ENCODE data around the gene NECAP2. TPM values are rescaled to one million over a fixed set of nuclear protein-coding genes. Genes with fewer than 3 reads are reported as not detected.
"Not testable (repeated sequence)": the region's sequence is repeated elsewhere in the genome, so short reads cannot be mapped to it uniquely, and the experiment has no call there.

Gene NECAP2
- total RNA-seq, 1 experiment from 2014 or later = 30.8 TPM

GRCh38 chr1:16456151-16456550 is 15.6 kb downstream of the NECAP2 start:
- not testable (repeated sequence) for DNase-seq (ENCODE audit: extremely low read depth, low read depth)

GRCh38 chr1:16458831-16459230 is 18.3 kb downstream of the NECAP2 start:
- DNase-seq (ENCODE audit: extremely low read depth, low read depth) = no peak

GRCh38 chr1:16459352-16459925 is 18.9 kb downstream of the NECAP2 start:
- DNase-seq (ENCODE audit: extremely low read depth, low read depth) = no peak

- DNase-seq (ENCODE audit: extremely low read depth, low read depth) = no peak
These were observed 21.2 kb downstream of the NECAP2 start for GRCh38 chr1:16461681-16462080.

- DNase-seq (ENCODE audit: extremely low read depth, low read depth) = no peak
These were observed 22.3 kb downstream of the NECAP2 start for GRCh38 chr1:16462773-16463330.

- DNase-seq (ENCODE audit: extremely low read depth, low read depth) = no peak
These were observed 24.5 kb downstream of the NECAP2 start for GRCh38 chr1:16464917-16465625.

GRCh38 chr1:16468558-16468957 is 28.0 kb downstream of the NECAP2 start:
- no peak for DNase-seq (ENCODE audit: extremely low read depth, low read depth)

- no peak for DNase-seq (ENCODE audit: extremely low read depth, low read depth)
These were observed 33.8 kb downstream of the NECAP2 start for GRCh38 chr1:16474166-16474800.

GRCh38 chr1:16474891-16475290 is 34.4 kb downstream of the NECAP2 start:
- not testable (repeated sequence) for DNase-seq (ENCODE audit: extremely low read depth, low read depth)

GRCh38 chr1:16475771-16476770 is 35.5 kb downstream of the NECAP2 start:
- DNase-seq (ENCODE audit: extremely low read depth, low read depth) = not testable (repeated sequence)

GRCh38 chr1:16478091-16478490 is 37.6 kb downstream of the NECAP2 start:
- DNase-seq (ENCODE audit: extremely low read depth, low read depth) = no peak

GRCh38 chr1:16483146-16483545 is 42.6 kb downstream of the NECAP2 start:
- DNase-seq (ENCODE audit: extremely low read depth, low read depth) = not testable (repeated sequence)

GRCh38 chr1:16483639-16484500 is 43.3 kb downstream of the NECAP2 start:
- DNase-seq (ENCODE audit: extremely low read depth, low read depth) = not testable (repeated sequence)

GRCh38 chr1:16484501-16484835 is 43.9 kb downstream of the NECAP2 start:
- DNase-seq (ENCODE audit: extremely low read depth, low read depth) = no peak

GRCh38 chr1:16484931-16485330 is 44.4 kb downstream of the NECAP2 start:
- DNase-seq (ENCODE audit: extremely low read depth, low read depth) = no peak

- DNase-seq (ENCODE audit: extremely low read depth, low read depth) = not testable (repeated sequence)
These were observed 45.8 kb downstream of the NECAP2 start for GRCh38 chr1:16486316-16486715.

GRCh38 chr1:16487011-16487410 is 46.5 kb downstream of the NECAP2 start:
- DNase-seq (ENCODE audit: extremely low read depth, low read depth) = not testable (repeated sequence)

- DNase-seq (ENCODE audit: extremely low read depth, low read depth) = not testable (repeated sequence)
These were observed 48.8 kb downstream of the NECAP2 start for GRCh38 chr1:16489195-16489880.
